H9 (cell line): ENCODE results near the gene MERTK. TPM values are rescaled to one million over a fixed set of nuclear protein-coding genes. Genes with fewer than 3 reads are reported as not detected.

Experiments
- DNase-seq: peaks from one replicate; pipeline ENCODE4 v3.0.0-alpha.2; 2017
- H2AFZ ChIP-seq: one replicate; pipeline ENCODE4 v1.6.1; 2013; ENCODE audit warnings: mild to moderate bottlenecking, low read length, control low read depth, moderate library complexity
- H2AK5ac ChIP-seq: 2 replicates; pipeline ENCODE4 v1.6.1; 2013; ENCODE audit warnings: low read length, control low read depth, mixed read lengths; ENCODE audit not compliant: insufficient read length
- H2BK120ac ChIP-seq: one replicate; pipeline ENCODE4 v1.6.1; 2013; ENCODE audit warnings: low read depth, mild to moderate bottlenecking, low read length, control low read depth, inconsistent platforms; ENCODE audit not compliant: poor library complexity, severe bottlenecking
- H2BK12ac ChIP-seq: 2 replicates; pipeline ENCODE4 v1.6.1; 2013; ENCODE audit warnings: low read length, control low read depth, mixed read lengths, low read depth; ENCODE audit not compliant: insufficient read length
- H2BK15ac ChIP-seq: 2 replicates; pipeline ENCODE4 v1.6.1; 2013; ENCODE audit warnings: low read depth, low read length, control low read depth
- H2BK20ac ChIP-seq: one replicate; pipeline ENCODE4 v1.6.1; 2013; ENCODE audit warnings: low read depth, mild to moderate bottlenecking, low read length, control low read depth, inconsistent platforms; ENCODE audit not compliant: poor library complexity, severe bottlenecking
- H2BK5ac ChIP-seq: 2 replicates; pipeline ENCODE4 v1.6.1; 2013; ENCODE audit warnings: low read length, control low read depth, mixed read lengths; ENCODE audit not compliant: insufficient read length
- H3K14ac ChIP-seq: 2 replicates; pipeline ENCODE4 v1.6.1; 2013; ENCODE audit warnings: low read length, control low read depth; ENCODE audit not compliant: insufficient read depth
- H3K18ac ChIP-seq: 2 replicates; pipeline ENCODE4 v1.6.1; 2013; ENCODE audit warnings: low read depth, mild to moderate bottlenecking, mixed read lengths, low read length, control low read depth; ENCODE audit not compliant: insufficient read length
- H3K23ac ChIP-seq: 2 replicates; pipeline ENCODE4 v1.6.1; 2013; ENCODE audit warnings: low read length, control low read depth, mixed read lengths, low read depth; ENCODE audit not compliant: insufficient read length
- H3K23me2 ChIP-seq: 2 replicates; pipeline ENCODE4 v1.6.1; 2013; ENCODE audit warnings: low read depth, mild to moderate bottlenecking, mixed read lengths, low read length, control low read depth; ENCODE audit not compliant: insufficient read length, poor library complexity, severe bottlenecking
- H3K27ac ChIP-seq: 2 replicates; pipeline ENCODE4 v1.5.1; 2013; ENCODE audit warnings: low read length, control low read depth, mixed read lengths, low read depth; ENCODE audit not compliant: insufficient read length
- H3K27me3 ChIP-seq: 2 replicates; pipeline ENCODE4 v1.6.1; 2013; ENCODE audit warnings: low read length, control low read depth, inconsistent platforms; ENCODE audit not compliant: insufficient read depth
- H3K4ac ChIP-seq: 2 replicates; pipeline ENCODE4 v1.6.1; 2013; ENCODE audit warnings: low read depth, mild to moderate bottlenecking, control low read depth, inconsistent platforms, low read length, moderate library complexity
- H3K4me1 ChIP-seq: 2 replicates; pipeline ENCODE4 v1.6.1; 2013; ENCODE audit warnings: low read length, control low read depth, inconsistent platforms; ENCODE audit not compliant: insufficient read depth
- H3K4me2 ChIP-seq: 2 replicates; pipeline ENCODE4 v1.6.1; 2013; ENCODE audit warnings: low read length, control low read depth, mixed read lengths; ENCODE audit not compliant: insufficient read length, insufficient read depth
- H3K56ac ChIP-seq: 2 replicates; pipeline ENCODE4 v1.6.1; 2013; ENCODE audit warnings: low read depth, mild to moderate bottlenecking, mixed read lengths, low read length, control low read depth; ENCODE audit not compliant: insufficient read length
- H3K79me1 ChIP-seq: 2 replicates; pipeline ENCODE4 v1.6.1; 2013; ENCODE audit warnings: low read depth, mild to moderate bottlenecking, moderate library complexity, low read length, control low read depth, inconsistent platforms; ENCODE audit not compliant: insufficient read depth, poor library complexity, severe bottlenecking
- H3K79me2 ChIP-seq: 2 replicates; pipeline ENCODE4 v1.6.1; 2013; ENCODE audit warnings: low read length, control low read depth, inconsistent platforms; ENCODE audit not compliant: insufficient read depth
- H3K9ac ChIP-seq: 2 replicates; pipeline ENCODE4 v1.6.1; 2013; ENCODE audit warnings: low read length, control low read depth, mixed read lengths; ENCODE audit not compliant: insufficient read length; ENCODE audit errors: extremely low read depth
- H3K9me3 ChIP-seq: one replicate; pipeline ENCODE4 v1.6.1; 2013; ENCODE audit warnings: low read depth, low read length, inconsistent platforms; ENCODE audit not compliant: control insufficient read depth
- H3T11ph ChIP-seq: one replicate; pipeline ENCODE4 v1.6.1; 2013; ENCODE audit warnings: mild to moderate bottlenecking, low read length, control low read depth, inconsistent platforms
- H4K20me1 ChIP-seq: one replicate; pipeline ENCODE4 v1.6.1; 2013; ENCODE audit not compliant: control insufficient read depth, insufficient read length, insufficient read depth
- H4K5ac ChIP-seq: 2 replicates; pipeline ENCODE4 v1.6.1; 2013; ENCODE audit warnings: low read depth, mild to moderate bottlenecking, mixed read lengths, low read length, control low read depth; ENCODE audit not compliant: insufficient read length
- H4K8ac ChIP-seq: replicated peaks from 2 replicates; pipeline ENCODE4 v1.6.1; 2013; ENCODE audit warnings: low read length, control low read depth, mixed read lengths, low read depth; ENCODE audit not compliant: insufficient read length
- H4K91ac ChIP-seq: 2 replicates; pipeline ENCODE4 v1.6.1; 2013; ENCODE audit warnings: low read depth, mild to moderate bottlenecking, moderate library complexity, mixed read lengths, low read length, control low read depth; ENCODE audit not compliant: insufficient read length
- H3K27ac Mint-ChIP-seq, 3 experiments: 2 replicates in 2 of 3; 3 replicates in 1 of 3; pipeline ENCODE4 v1.8.0; 2020 to 2021; ENCODE audit warnings: mixed read lengths in 3 of 3, mild to moderate bottlenecking in 1 of 3, moderate library complexity in 1 of 3
- H3K27me3 Mint-ChIP-seq: 2 replicates; pipeline ENCODE4 v1.8.0; 2021; ENCODE audit warnings: low read depth, mild to moderate bottlenecking, moderate library complexity, mixed read lengths
- H3K36me3 Mint-ChIP-seq, 3 experiments: 2 replicates in 2 of 3; 3 replicates in 1 of 3; pipeline ENCODE4 v1.8.0; 2020 to 2021; ENCODE audit warnings: low read depth in 3 of 3, mixed read lengths in 3 of 3; ENCODE audit not compliant: insufficient read depth in 1 of 3
- H3K4me1 Mint-ChIP-seq, 2 experiments: 2 replicates each; pipeline ENCODE4 v1.8.0; 2020; ENCODE audit warnings: mixed read lengths in 2 of 2
- H3K4me3 Mint-ChIP-seq, 2 experiments: 2 replicates in 1 of 2; 3 replicates in 1 of 2; pipeline ENCODE4 v1.8.0; 2020 to 2021; ENCODE audit warnings: mild to moderate bottlenecking in 2 of 2, mixed read lengths in 2 of 2, moderate library complexity in 1 of 2
- H3K9me3 Mint-ChIP-seq, 2 experiments: 2 replicates in 1 of 2; 3 replicates in 1 of 2; pipeline ENCODE4 v1.8.0; 2020; ENCODE audit warnings: mild to moderate bottlenecking in 2 of 2, mixed read lengths in 2 of 2, moderate library complexity in 1 of 2
- CTCF ChIP-seq: fragments of 200-600 bp; sonication (generic); conservative IDR thresholded peaks from 3 replicates; pipeline ENCODE4 v1.8.0; 2021; ENCODE audit warnings: antibody characterized with exemption, mild to moderate bottlenecking
- WGBS: extraction: QIAGEN DNeasy Blood & Tissue Kit; methylation state at CpG from one replicate; pipeline ENCODE4 v1.1.7; 2013; ENCODE audit warnings: missing lambda C conversion rate, low lambda C conversion rate, mixed read lengths; ENCODE audit not compliant: insufficient read length; ENCODE audit errors: extremely low coverage; 5-methylcytosine and 5-hydroxymethylcytosine counted together
- total RNA-seq: library from RNA; stranded (reverse); gene quantifications from 2 replicates; pipeline ENCODE4 v1.2.1, GENCODE V29; 2021

MERTK gene
- total RNA-seq, 1 experiment from 2014 or later = 4.8 TPM

- H4K91ac ChIP-seq = no peak overlapping the region
- H3T11ph ChIP-seq = no peak overlapping the region
- no peaks in the 10 kb centered on the region for H4K20me1 ChIP-seq
- no peaks in the 10 kb centered on the region for H3K27me3 ChIP-seq
- no peak overlapping the region for H2BK12ac ChIP-seq
- peaks cover 2% of the 10 kb centered on the region; the same call in 1 of the 2 replicates for H3K4me1 ChIP-seq
- no peaks in the 10 kb centered on the region for H3K27me3 Mint-ChIP-seq
- no peak overlapping the region for H2BK20ac ChIP-seq
- H3K18ac ChIP-seq = no peak overlapping the region
- no peak overlapping the region for H3K4me2 ChIP-seq
- peaks cover 2 to 4% of the 10 kb centered on the region in 2 experiments; a peak in 3 of 4 replicates for H3K4me1 Mint-ChIP-seq
- H4K5ac ChIP-seq = no peak overlapping the region
- H2AFZ ChIP-seq = no peak overlapping the region
- H3K23ac ChIP-seq = no peak overlapping the region
- H3K9ac ChIP-seq = no peak overlapping the region
- no peaks in the 10 kb centered on the region for H3K23me2 ChIP-seq
- H3K79me1 ChIP-seq = no peaks in the 10 kb centered on the region
- no peak overlapping the region for H2BK120ac ChIP-seq
- no peak overlapping the region for H3K14ac ChIP-seq
- H2AK5ac ChIP-seq = no peak overlapping the region
- peaks cover 0 to 12% (median 0%) of the 10 kb centered on the region in 3 experiments; a peak in 6 of 7 replicates for H3K36me3 Mint-ChIP-seq
- no peak overlapping the region for H3K27ac Mint-ChIP-seq
- H2BK15ac ChIP-seq = no peak overlapping the region
- no peak overlapping the region for H3K56ac ChIP-seq
- H3K9me3 Mint-ChIP-seq = no peaks in the 10 kb centered on the region
- H3K9me3 ChIP-seq = no peaks in the 10 kb centered on the region
- H3K79me2 ChIP-seq = no peaks in the 10 kb centered on the region
- no peak overlapping the region for H3K4me3 Mint-ChIP-seq
- no peak overlapping the region for H3K27ac ChIP-seq
- H2BK5ac ChIP-seq = no peak overlapping the region
- no peak for DNase-seq
- TF ChIP-seq CTCF = no peak
- H4K8ac ChIP-seq = no peak overlapping the region
- WGBS = no CpG with 5 or more reads among the region's 4 CpGs
- H3K4ac ChIP-seq = no peak overlapping the region
Observed at GRCh38 chr2:111999809-112000208, 101.4 kb downstream of the MERTK start.
